Urothelium cell line (cell line): ENCODE results near the gene PDCD4.

ENCODE experiments used
- DNase-seq: peaks from one replicate; pipeline ENCODE4 v3.0.0; 2011; ENCODE audit warnings: low spot score, mixed read lengths
- FAIRE-seq: peaks from 2 replicates; lab custom pipeline; 2011; peaks lifted over from hg19 to GRCh38; lab: Jason Lieb, UNC

Gene PDCD4

GRCh38 chr10:110841767-110842267, 29.9 kb upstream of the PDCD4 start:
- DNase-seq (no peak), FAIRE-seq (no peak)

GRCh38 chr10:110842326-110842904, 29.3 kb upstream of the PDCD4 start:
- no peak for DNase-seq
- no peak for FAIRE-seq

GRCh38 chr10:110843031-110843430, 28.7 kb upstream of the PDCD4 start:
- no peak for FAIRE-seq
- no peak for DNase-seq

- DNase-seq (no peak), FAIRE-seq (no peak)
Measured at GRCh38 chr10:110843796-110844616, 27.7 kb upstream of the PDCD4 start.

GRCh38 chr10:110844617-110844881, 27.2 kb upstream of the PDCD4 start:
- FAIRE-seq, result no peak
- DNase-seq, result no peak

- DNase-seq, result no peak
- FAIRE-seq, result no peak
Measured at GRCh38 chr10:110845192-110845755, 26.5 kb upstream of the PDCD4 start.

- DNase-seq (no peak), FAIRE-seq (no peak)
Measured at GRCh38 chr10:110845756-110846620, 25.7 kb upstream of the PDCD4 start.

- FAIRE-seq, result no peak
Measured at GRCh38 chr10:110847374-110847773, 24.4 kb upstream of the PDCD4 start.

GRCh38 chr10:110848106-110848505, 23.6 kb upstream of the PDCD4 start:
- DNase-seq, result no peak
- no peak for FAIRE-seq

More at GRCh38 chr10:110847374-110847773, 24.4 kb upstream of the PDCD4 start:
- no peak for DNase-seq

GRCh38 chr10:110850099-110850498, 21.6 kb upstream of the PDCD4 start:
- FAIRE-seq (no peak), DNase-seq (no peak)

GRCh38 chr10:110851020-110851612, 20.6 kb upstream of the PDCD4 start:
- no peak for FAIRE-seq

GRCh38 chr10:110852255-110852896, 19.4 kb upstream of the PDCD4 start:
- no peak for FAIRE-seq
- peak; percentile 59 for DNase-seq

More at GRCh38 chr10:110851020-110851612, 20.6 kb upstream of the PDCD4 start:
- DNase-seq, result no peak

- FAIRE-seq (no peak), DNase-seq (no peak)
Measured at GRCh38 chr10:110852947-110853346, 18.8 kb upstream of the PDCD4 start.

- DNase-seq, result no peak
- no peak for FAIRE-seq
Measured at GRCh38 chr10:110853921-110854605, 17.7 kb upstream of the PDCD4 start.

GRCh38 chr10:110857265-110858171, 14.2 kb upstream of the PDCD4 start:
- DNase-seq (no peak), FAIRE-seq (no peak)

- DNase-seq (no peak), FAIRE-seq (no peak)
Measured at GRCh38 chr10:110858297-110858934, 13.3 kb upstream of the PDCD4 start.

GRCh38 chr10:110859206-110859972, 12.3 kb upstream of the PDCD4 start:
- no peak for FAIRE-seq
- no peak for DNase-seq
